ENCODE measurements around the gene RSPO3.

DNA sequence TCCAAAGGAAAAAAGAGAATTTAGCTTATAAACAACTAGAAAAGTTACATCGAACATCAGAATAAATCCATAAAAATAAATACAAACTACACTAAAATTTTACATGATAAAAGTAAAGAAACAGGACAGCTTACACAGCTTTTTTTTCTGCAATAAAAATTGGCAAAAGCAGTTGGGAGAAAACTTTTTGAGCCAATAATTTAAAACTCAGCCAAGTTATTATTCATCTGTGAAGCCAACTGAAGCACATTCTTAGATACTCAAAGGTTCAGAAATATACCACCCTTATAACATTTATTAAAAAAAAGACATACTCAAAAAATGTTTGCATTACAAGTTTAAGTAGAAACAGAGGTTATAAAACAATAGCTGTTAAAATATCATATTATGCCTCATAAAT, 23.7 kb upstream of the RSPO3 start:
- TF ChIP-seq, protein P1, sequence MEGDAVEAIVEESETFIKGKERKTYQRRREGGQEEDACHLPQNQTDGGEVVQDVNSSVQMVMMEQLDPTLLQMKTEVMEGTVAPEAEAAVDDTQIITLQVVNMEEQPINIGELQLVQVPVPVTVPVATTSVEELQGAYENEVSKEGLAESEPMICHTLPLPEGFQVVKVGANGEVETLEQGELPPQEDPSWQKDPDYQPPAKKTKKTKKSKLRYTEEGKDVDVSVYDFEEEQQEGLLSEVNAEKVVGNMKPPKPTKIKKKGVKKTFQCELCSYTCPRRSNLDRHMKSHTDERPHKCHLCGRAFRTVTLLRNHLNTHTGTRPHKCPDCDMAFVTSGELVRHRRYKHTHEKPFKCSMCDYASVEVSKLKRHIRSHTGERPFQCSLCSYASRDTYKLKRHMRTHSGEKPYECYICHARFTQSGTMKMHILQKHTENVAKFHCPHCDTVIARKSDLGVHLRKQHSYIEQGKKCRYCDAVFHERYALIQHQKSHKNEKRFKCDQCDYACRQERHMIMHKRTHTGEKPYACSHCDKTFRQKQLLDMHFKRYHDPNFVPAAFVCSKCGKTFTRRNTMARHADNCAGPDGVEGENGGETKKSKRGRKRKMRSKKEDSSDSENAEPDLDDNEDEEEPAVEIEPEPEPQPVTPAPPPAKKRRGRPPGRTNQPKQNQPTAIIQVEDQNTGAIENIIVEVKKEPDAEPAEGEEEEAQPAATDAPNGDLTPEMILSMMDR (conservative IDR thresholded peaks at IDR 0.05; ENCODE audit: low read depth, low read length): no peak
- TF ChIP-seq EZH2phosphoT487 (IDR thresholded peaks at IDR 0.05; ENCODE audit: borderline replicate concordance, low read length) (no peak), EZH2 (IDR thresholded peaks at IDR 0.05; ENCODE audit: low read length, unreplicated experiment) (no peak)

Data from PC-3 (cell line).